Mesodermal cell (in vitro differentiated cells): ENCODE data around the gene EMC6.

Experiments used
- H3K27ac ChIP-seq: 2 replicates; pipeline ENCODE4 v1.7.0; 2013; ENCODE audit warnings: mild to moderate bottlenecking, low read depth, low read length, moderate library complexity; ENCODE audit not compliant: severe bottlenecking
- H3K36me3 ChIP-seq: 2 replicates; pipeline ENCODE4 v1.7.1; 2013; ENCODE audit warnings: mild to moderate bottlenecking, low read length, moderate library complexity; ENCODE audit not compliant: control insufficient read depth, insufficient read depth
- H3K4me1 ChIP-seq: one replicate; pipeline ENCODE4 v1.7.1; 2013; ENCODE audit warnings: mild to moderate bottlenecking, low read length; ENCODE audit not compliant: insufficient read depth, control insufficient read depth, poor library complexity, severe bottlenecking
- H3K4me3 ChIP-seq: 2 replicates; pipeline ENCODE4 v1.7.0; 2013; ENCODE audit warnings: low read length, control low read depth, mild to moderate bottlenecking; ENCODE audit not compliant: insufficient read depth, poor library complexity, severe bottlenecking; ENCODE audit errors: extremely low read depth
- H3K9me3 ChIP-seq: 2 replicates; pipeline ENCODE4 v1.7.1; 2013; ENCODE audit warnings: mild to moderate bottlenecking, low read length, moderate library complexity; ENCODE audit not compliant: control insufficient read depth
- WGBS, 2 experiments: methylation state at CpG; one replicate each; pipeline ENCODE4 v1.1.5; 2013; ENCODE audit warnings: missing lambda C conversion rate in 2 of 2; ENCODE audit not compliant: insufficient coverage in 2 of 2; 5-methylcytosine and 5-hydroxymethylcytosine counted together

The EMC6 gene

GRCh38 chr17:3656755-3657587, 11.6 kb upstream of the EMC6 start:
- no peak overlapping the region for H3K27ac ChIP-seq
- H3K4me1 ChIP-seq: peaks cover 7% of the 10 kb centered on the region
- peaks cover 3% of the 10 kb centered on the region for H3K36me3 ChIP-seq
- WGBS, 2 experiments: 94 to 97% methylated on average over 10 to 15 of the region's 16 CpGs
- no peaks in the 10 kb centered on the region for H3K9me3 ChIP-seq
- no peak overlapping the region for H3K4me3 ChIP-seq

- Histone ChIP-seq H3K4me3 (no peak overlapping the region), H3K27ac (no peak overlapping the region), H3K4me1 (peaks cover 7% of the 10 kb centered on the region), H3K36me3 (peaks cover 8% of the 10 kb centered on the region), H3K9me3 (no peaks in the 10 kb centered on the region)
- 94 to 95% methylated on average over 6 to 7 of the region's 7 CpGs for WGBS, 2 experiments
These were observed 11.1 kb upstream of the EMC6 start for GRCh38 chr17:3657588-3657869.

- WGBS, 2 experiments: 94 to 96% methylated on average over 34 to 39 of the region's 42 CpGs
- Histone ChIP-seq H3K4me1 (peaks cover 7% of the 10 kb centered on the region), H3K27ac (no peak overlapping the region), H3K9me3 (no peaks in the 10 kb centered on the region), H3K36me3 (peaks cover 14% of the 10 kb centered on the region), H3K4me3 (no peak overlapping the region)
These were observed 10.5 kb upstream of the EMC6 start for GRCh38 chr17:3657874-3658783.

- H3K9me3 ChIP-seq: no peaks in the 10 kb centered on the region
- H3K4me3 ChIP-seq: no peak overlapping the region
- H3K27ac ChIP-seq: no peak overlapping the region
- H3K4me1 ChIP-seq: peaks cover 7% of the 10 kb centered on the region
- 87 to 89% methylated on average over 18 to 20 of the region's 22 CpGs for WGBS, 2 experiments
- H3K36me3 ChIP-seq: peaks cover 22% of the 10 kb centered on the region
These were observed 9.7 kb upstream of the EMC6 start for GRCh38 chr17:3658784-3659449.

GRCh38 chr17:3659541-3660111, 9.0 kb upstream of the EMC6 start:
- Histone ChIP-seq H3K4me3 (no peak overlapping the region), H3K27ac (no peak overlapping the region), H3K36me3 (peaks cover 29% of the 10 kb centered on the region), H3K4me1 (peaks cover 9% of the 10 kb centered on the region), H3K9me3 (no peaks in the 10 kb centered on the region)
- 85 to 89% methylated on average over 17 to 19 of the region's 22 CpGs for WGBS, 2 experiments

- H3K36me3 ChIP-seq: peaks cover 33% of the 10 kb centered on the region
- no peak overlapping the region for H3K27ac ChIP-seq
- H3K9me3 ChIP-seq: no peaks in the 10 kb centered on the region
- WGBS, 2 experiments: 94 to 97% methylated on average over 22 to 23 of the region's 23 CpGs
- H3K4me3 ChIP-seq: no peak overlapping the region
- peaks cover 9% of the 10 kb centered on the region for H3K4me1 ChIP-seq
These were observed 8.2 kb upstream of the EMC6 start for GRCh38 chr17:3660311-3660891.

- Histone ChIP-seq H3K27ac (no peak overlapping the region), H3K4me1 (peaks cover 9% of the 10 kb centered on the region), H3K4me3 (no peak overlapping the region), H3K9me3 (no peaks in the 10 kb centered on the region), H3K36me3 (peaks cover 48% of the 10 kb centered on the region)
- WGBS, 2 experiments: 93% methylated on average over 32 of the region's 33 CpGs
These were observed 5.3 kb upstream of the EMC6 start for GRCh38 chr17:3663102-3664011.

- no peaks in the 10 kb centered on the region for H3K9me3 ChIP-seq
- peaks cover 5% of the 10 kb centered on the region for H3K4me1 ChIP-seq
- 85 to 98% methylated on average over 2 to 3 of the region's 5 CpGs for WGBS, 2 experiments
- no peak overlapping the region for H3K4me3 ChIP-seq
- H3K27ac ChIP-seq: no peak overlapping the region
- H3K36me3 ChIP-seq: peaks cover 54% of the 10 kb centered on the region
These were observed 2.8 kb upstream of the EMC6 start for GRCh38 chr17:3665834-3666233.

GRCh38 chr17:3666516-3666915, 2.1 kb upstream of the EMC6 start:
- Histone ChIP-seq H3K27ac (no peak overlapping the region), H3K4me1 (peaks cover 5% of the 10 kb centered on the region), H3K36me3 (peaks cover 55% of the 10 kb centered on the region), H3K4me3 (peak overlapping the region; percentile 97), H3K9me3 (no peaks in the 10 kb centered on the region)
- 91 to 94% methylated on average over 4 to 6 of the region's 6 CpGs for WGBS, 2 experiments
